Fibroblast of the aortic adventitia (primary cell): ENCODE data around the gene KRT31. TPM values are rescaled to one million over a fixed set of nuclear protein-coding genes. Genes with fewer than 3 reads are reported as not detected.

Experiments used
- DNase-seq: peaks from one replicate; pipeline ENCODE4 v3.0.0-alpha.2; 2010; ENCODE audit warnings: low read depth
- H3K4me3 ChIP-seq: 2 replicates; pipeline ENCODE4 v1.5.1; 2011; ENCODE audit warnings: low read depth, mild to moderate bottlenecking, control low read depth, low read length, moderate library complexity
- CTCF ChIP-seq: IDR thresholded peaks from 2 replicates; pipeline ENCODE4 v1.5.1; 2011; ENCODE audit warnings: mild to moderate bottlenecking, low read length, control low read depth, inconsistent platforms; ENCODE audit not compliant: insufficient read depth
- total RNA-seq: library from RNA; depleted of rRNA; stranded (reverse); fragments of >200 nt; gene quantifications from 2 replicates; pipeline ENCODE4 v1.2.3, GENCODE V29; 2012; ENCODE audit warnings: low replicate concordance

Gene KRT31
- total RNA-seq, 1 donor = 0.09 TPM

GRCh38 chr17:41413982-41414381, 16.6 kb upstream of the KRT31 start:
- DNase-seq = no peak
- no peak overlapping the region for H3K4me3 ChIP-seq
- no peak for TF ChIP-seq CTCF

- no peak overlapping the region for H3K4me3 ChIP-seq
- TF ChIP-seq CTCF = no peak
- no peak for DNase-seq
These were observed 16.0 kb upstream of the KRT31 start for GRCh38 chr17:41413353-41413957.

- no peak overlapping the region for H3K4me3 ChIP-seq
- DNase-seq = no peak
- TF ChIP-seq CTCF = no peak
These were observed 13.8 kb upstream of the KRT31 start for GRCh38 chr17:41411072-41411840.

GRCh38 chr17:41407226-41407625, 9.8 kb upstream of the KRT31 start:
- DNase-seq = no peak
- H3K4me3 ChIP-seq = no peak overlapping the region
- no peak for TF ChIP-seq CTCF

GRCh38 chr17:41406205-41406604, 8.8 kb upstream of the KRT31 start:
- TF ChIP-seq CTCF = no peak
- DNase-seq = no peak
- H3K4me3 ChIP-seq = no peak overlapping the region

GRCh38 chr17:41404024-41404671, 6.7 kb upstream of the KRT31 start:
- TF ChIP-seq CTCF = no peak
- no peak overlapping the region for H3K4me3 ChIP-seq
- peak; percentile 80 for DNase-seq
